Breast epithelium (tissue), 4 donors: ENCODE measurements around the gene BMPER. TPM values are rescaled to one million over a fixed set of nuclear protein-coding genes. Genes with fewer than 3 reads are reported as not detected.

Source experiments
- DNase-seq, 2 donors: peaks; one replicate each; pipeline ENCODE4 v3.0.0-alpha.2; 2019; ENCODE audit warnings: low spot score in 2 of 2
- H3K27ac ChIP-seq, 2 donors: fragments of 200-600 bp; sonication (generic) in 1 of 2; one replicate each; pipeline ENCODE4 v1.5.1; 2016 to 2019; ENCODE audit warnings: mild to moderate bottlenecking in 1 of 2
- H3K27me3 ChIP-seq, 2 donors: fragments of 200-600 bp; sonication (generic) in 1 of 2; one replicate each; pipeline versions ENCODE4 v1.5.1 to v1.6.0; 2017 to 2019; ENCODE audit warnings: control low read depth in 1 of 2, mild to moderate bottlenecking in 1 of 2
- H3K36me3 ChIP-seq: fragments of 200-600 bp; one replicate; pipeline ENCODE4 v1.5.1; 2019
- H3K4me1 ChIP-seq, 2 donors: fragments of 200-600 bp; sonication (generic); one replicate each; pipeline ENCODE4 v1.5.1; 2016 to 2019; ENCODE audit warnings: control low read depth in 1 of 2
- H3K4me3 ChIP-seq, 3 donors: fragments of 200-600 bp; sonication (generic); 1 replicate in 2 of 3; 2 replicates in 1 of 3; pipeline ENCODE4 v1.5.1; 2016 to 2019; ENCODE audit warnings: mild to moderate bottlenecking in 3 of 3, moderate library complexity in 2 of 3
- H3K9me3 ChIP-seq, 2 donors: fragments of 200-600 bp; sonication (generic) in 1 of 2; one replicate each; pipeline ENCODE4 v1.5.1; 2016 to 2019; ENCODE audit warnings: control low read depth in 1 of 2
- CTCF ChIP-seq, 3 donors: fragments of 450-650 bp; IDR thresholded peaks; one replicate each; pipeline ENCODE4 v1.5.1; 2016 to 2017; ENCODE audit warnings: antibody characterized with exemption in 3 of 3, mild to moderate bottlenecking in 3 of 3, moderate library complexity in 3 of 3
- POLR2A ChIP-seq: fragments of 450-650 bp; IDR thresholded peaks from one replicate; pipeline ENCODE4 v1.6.1; 2016; ENCODE audit warnings: antibody characterized with exemption, mild to moderate bottlenecking, moderate library complexity
- POLR2AphosphoS5 ChIP-seq, 3 donors: sonication (generic); formaldehyde crosslinking; IDR thresholded peaks; one replicate each; pipeline ENCODE4 v1.6.1; 2017; ENCODE audit warnings: antibody characterized with exemption in 3 of 3
- intact Hi-C: fragments of 100-400 bp; cut with DNase I; formaldehyde crosslinking; loops from one replicate; pipeline ENCODE4 v1.15.1; 2023; ENCODE audit warnings: low total_unique reads
- total RNA-seq, 3 donors: library from RNA; depleted of rRNA; stranded (reverse); fragments of >200 nt; gene quantifications; one replicate each; pipeline ENCODE4 v1.1.0, GENCODE V29; 2016

The BMPER gene
- total RNA-seq, 3 donors from 2014 or later, result 1.6 to 6.9 (median 2.0) TPM

GRCh38 chr7:33932221-33932620, 26.9 kb downstream of the BMPER start:
- no peaks in the 10 kb centered on the region for H3K9me3 ChIP-seq
- intact Hi-C loops, result no loop called here
- H3K27me3 ChIP-seq, result no peaks in the 10 kb centered on the region
- H3K36me3 ChIP-seq, result no peaks in the 10 kb centered on the region
- peak overlapping the region in 2 of 3 donors; percentile 39 to 55 for H3K4me3 ChIP-seq
- H3K27ac ChIP-seq, result peak overlapping the region; percentile 8 to 48
- DNase-seq, result no peak
- no peaks in the 10 kb centered on the region for H3K4me1 ChIP-seq
- TF ChIP-seq POLR2AphosphoS5 (IDR thresholded peaks at IDR 0.05) (no peak), POLR2A (no peak), CTCF (IDR thresholded peaks at IDR 0.05) (no peak)

GRCh38 chr7:33932832-33933468, 27.6 kb downstream of the BMPER start:
- Histone ChIP-seq H3K4me3 (peak overlapping the region; percentile 23 to 55 (median 39)), H3K36me3 (no peaks in the 10 kb centered on the region), H3K27me3 (no peaks in the 10 kb centered on the region), H3K27ac (peak overlapping the region; percentile 8 to 27), H3K4me1 (no peaks in the 10 kb centered on the region), H3K9me3 (no peaks in the 10 kb centered on the region)
- TF ChIP-seq POLR2AphosphoS5 (IDR thresholded peaks at IDR 0.05), result peak in 1 of 3 donors; percentile 38
- TF ChIP-seq POLR2A, result no peak
- TF ChIP-seq CTCF (IDR thresholded peaks at IDR 0.05), result peak; percentile 75 to 94 (median 92)
- intact Hi-C loops, result no loop called here
- peak; percentile 76 to 82 for DNase-seq

GRCh38 chr7:33933611-33934281, 28.4 kb downstream of the BMPER start:
- TF ChIP-seq CTCF (IDR thresholded peaks at IDR 0.05), result no peak
- no peak for TF ChIP-seq POLR2A
- no peak for TF ChIP-seq POLR2AphosphoS5 (IDR thresholded peaks at IDR 0.05)
- no peaks in the 10 kb centered on the region for H3K36me3 ChIP-seq
- no peaks in the 10 kb centered on the region for H3K9me3 ChIP-seq
- no peak overlapping the region for H3K4me3 ChIP-seq
- intact Hi-C loops, result no loop called here
- DNase-seq, result no peak
- H3K27me3 ChIP-seq, result no peaks in the 10 kb centered on the region
- H3K27ac ChIP-seq, result no peak overlapping the region
- H3K4me1 ChIP-seq, result no peaks in the 10 kb centered on the region

GRCh38 chr7:33934391-33934790, 29.1 kb downstream of the BMPER start:
- Histone ChIP-seq H3K27ac (no peak overlapping the region), H3K27me3 (no peaks in the 10 kb centered on the region), H3K4me1 (no peaks in the 10 kb centered on the region), H3K9me3 (no peaks in the 10 kb centered on the region), H3K4me3 (no peak overlapping the region), H3K36me3 (no peaks in the 10 kb centered on the region)
- intact Hi-C loops, result no loop called here
- TF ChIP-seq CTCF (IDR thresholded peaks at IDR 0.05), result no peak
- TF ChIP-seq POLR2A, result no peak
- TF ChIP-seq POLR2AphosphoS5 (IDR thresholded peaks at IDR 0.05), result no peak
- no peak for DNase-seq

GRCh38 chr7:33936503-33936902, 31.2 kb downstream of the BMPER start:
- H3K27me3 ChIP-seq, result no peaks in the 10 kb centered on the region
- H3K4me1 ChIP-seq, result no peaks in the 10 kb centered on the region
- no peaks in the 10 kb centered on the region for H3K36me3 ChIP-seq
- intact Hi-C loops, result no loop called here
- no peak overlapping the region for H3K27ac ChIP-seq
- H3K9me3 ChIP-seq, result no peaks in the 10 kb centered on the region
- no peak for DNase-seq
- H3K4me3 ChIP-seq, result no peak overlapping the region
- no peak for TF ChIP-seq POLR2A
- TF ChIP-seq CTCF (IDR thresholded peaks at IDR 0.05), result no peak
- no peak for TF ChIP-seq POLR2AphosphoS5 (IDR thresholded peaks at IDR 0.05)
